Raji (cell line): ENCODE results near the gene OR1J2.

Experiments
- POLR2A ChIP-seq: IDR thresholded peaks from 2 replicates; pipeline ENCODE4 v1.6.1; 2011; ENCODE audit warnings: low read depth, low read length, control low read depth; ENCODE audit not compliant: insufficient read depth

The OR1J2 gene

GRCh38 chr9:122526602-122527001 is 16.0 kb downstream of the OR1J2 start:
- no peak for TF ChIP-seq POLR2A

GRCh38 chr9:122527193-122527592 is 16.6 kb downstream of the OR1J2 start, which contains the start of gene OR1N1:
OR1N1 (minus strand) TSS chr9:122527293; CDS start chr9:122527293, 0 bp downstream.
- TF ChIP-seq POLR2A: no peak

DNA sequence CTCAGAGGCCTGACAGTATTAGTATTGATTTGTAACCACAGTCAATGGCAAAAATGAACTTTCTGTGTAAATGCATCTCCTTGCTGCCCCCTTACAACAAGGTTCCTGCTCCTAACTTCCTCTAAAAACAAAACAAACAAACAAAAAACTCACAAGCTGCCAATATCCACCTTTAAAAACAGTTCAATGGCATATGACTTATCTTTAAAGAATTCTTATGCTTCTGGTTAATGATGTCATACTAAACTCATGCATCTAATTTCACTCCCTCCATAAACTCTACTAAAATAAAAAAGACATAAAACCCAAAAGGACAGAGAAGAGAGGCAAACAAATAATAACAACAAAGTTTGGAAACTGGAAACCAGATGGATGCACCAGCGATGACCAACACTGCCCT is 25.5 kb downstream of the OR1J2 start:
- TF ChIP-seq POLR2A: no peak

DNA sequence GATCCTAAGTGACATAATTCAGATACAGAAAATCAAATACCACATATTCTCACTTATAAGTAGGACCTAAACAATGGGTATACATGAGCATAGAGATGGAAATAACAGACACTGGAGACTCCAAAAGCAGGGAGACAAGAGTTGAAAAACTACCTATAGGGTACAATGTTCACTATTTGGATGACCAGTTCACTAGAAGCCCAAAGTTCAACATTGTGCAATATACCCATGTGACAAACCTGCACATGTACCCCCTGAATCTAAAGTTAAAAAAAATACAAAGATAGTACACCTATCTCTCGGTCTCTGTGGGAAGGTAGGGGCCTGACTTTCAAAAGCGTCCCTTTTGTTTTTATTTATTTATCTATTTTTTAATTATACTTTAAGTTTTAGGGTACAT is 28.2 kb downstream of the OR1J2 start:
- TF ChIP-seq POLR2A: no peak

GRCh38 chr9:122546196-122546595 is 35.6 kb downstream of the OR1J2 start:
- no peak for TF ChIP-seq POLR2A

GRCh38 chr9:122551371-122551770 is 40.8 kb downstream of the OR1J2 start:
- no peak for TF ChIP-seq POLR2A

DNA sequence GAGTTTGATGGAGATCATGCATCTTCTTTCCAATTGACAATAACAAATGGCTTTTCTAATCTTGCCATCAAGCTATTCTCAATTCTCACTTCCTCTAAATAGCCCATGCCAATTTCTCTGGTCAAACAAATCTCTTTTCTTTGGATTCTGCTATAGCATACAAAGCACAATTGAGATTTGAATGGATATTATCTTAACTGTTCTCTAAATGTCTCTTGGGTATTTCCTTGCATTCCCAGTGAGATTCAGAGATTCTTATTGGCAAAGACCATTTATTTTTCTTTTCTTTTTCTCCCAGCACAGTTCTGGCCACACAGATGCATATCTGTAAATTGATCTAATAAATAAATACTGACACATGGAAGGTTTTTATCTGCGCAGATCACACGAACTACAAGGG is 42.2 kb downstream of the OR1J2 start, which contains the start of gene OR1N2:
OR1N2 (plus strand) TSS at position 301 of the 400 bp plus-strand sequence. CDS start 100 bp downstream, outside the sequence.
- no peak for TF ChIP-seq POLR2A
